ENCODE measurements around the gene PORCN.

Gene PORCN

DNA sequence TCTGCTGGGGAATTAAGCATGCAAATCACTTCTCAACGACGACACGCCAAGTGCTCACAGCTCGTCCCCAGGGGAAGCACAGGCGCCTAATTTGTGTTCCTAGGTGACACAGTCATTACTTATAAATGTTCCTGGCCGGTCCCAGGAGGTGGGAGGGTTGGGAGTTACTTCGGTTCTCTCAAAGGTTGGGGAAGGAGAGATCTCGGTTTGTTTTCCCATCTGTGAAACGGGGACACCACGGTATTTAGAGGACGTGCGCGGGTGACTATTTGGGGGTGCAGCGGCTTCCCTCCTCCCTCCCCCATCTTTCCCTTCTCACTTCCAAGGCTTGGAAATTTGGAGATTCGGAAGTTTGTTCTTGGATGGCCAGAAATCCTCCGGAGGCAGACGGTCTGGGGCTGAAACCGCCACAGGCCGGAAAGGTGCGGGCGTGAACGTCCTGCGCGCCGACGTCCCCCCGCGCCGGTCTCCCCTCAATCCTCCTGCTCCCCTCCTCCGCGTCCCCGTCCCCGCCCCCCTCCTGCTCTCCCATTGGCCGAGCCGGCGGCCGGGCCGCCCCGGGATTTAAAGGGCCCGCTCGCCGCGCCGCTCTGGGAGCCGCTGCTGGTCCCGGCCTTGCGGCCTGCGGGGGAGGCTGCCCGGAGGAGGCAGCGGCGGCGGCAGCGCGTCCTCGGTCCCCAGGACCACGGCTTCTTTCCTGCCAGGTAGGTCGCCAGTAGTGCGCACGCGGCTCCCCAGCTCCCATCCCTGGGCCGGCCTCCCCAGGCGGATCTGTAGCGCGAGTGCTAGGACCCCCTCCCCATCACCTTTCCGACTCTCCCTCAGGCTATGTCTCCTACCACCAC, at the start of gene PORCN:
Gene PORCN, plus strand, starts transcription at position 593 of the 845 bp plus-strand sequence. CDS start 829 bp downstream, outside the sequence.
- DNase-seq = peak; percentile 85

DNA sequence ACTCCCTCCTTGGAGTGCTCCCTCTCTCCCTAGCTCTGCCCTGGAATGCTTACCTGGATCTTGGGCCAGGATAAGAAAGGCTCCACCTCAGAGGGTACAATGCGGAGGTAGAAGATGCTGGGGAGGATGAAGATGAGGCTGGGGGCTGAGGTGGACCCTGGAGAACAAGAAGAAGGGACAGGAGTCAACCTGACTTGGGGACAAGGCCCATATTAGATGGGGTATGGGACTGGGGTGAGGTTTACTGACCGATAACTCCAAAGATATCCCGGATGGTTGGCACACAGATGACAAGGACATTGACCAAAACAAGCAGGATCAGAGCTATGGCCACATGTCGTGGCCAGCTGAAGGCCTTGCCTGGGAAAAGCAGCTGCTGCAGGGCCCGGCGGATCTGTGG, 49.3 kb upstream of the PORCN start:
- DNase-seq = no peak

DNA sequence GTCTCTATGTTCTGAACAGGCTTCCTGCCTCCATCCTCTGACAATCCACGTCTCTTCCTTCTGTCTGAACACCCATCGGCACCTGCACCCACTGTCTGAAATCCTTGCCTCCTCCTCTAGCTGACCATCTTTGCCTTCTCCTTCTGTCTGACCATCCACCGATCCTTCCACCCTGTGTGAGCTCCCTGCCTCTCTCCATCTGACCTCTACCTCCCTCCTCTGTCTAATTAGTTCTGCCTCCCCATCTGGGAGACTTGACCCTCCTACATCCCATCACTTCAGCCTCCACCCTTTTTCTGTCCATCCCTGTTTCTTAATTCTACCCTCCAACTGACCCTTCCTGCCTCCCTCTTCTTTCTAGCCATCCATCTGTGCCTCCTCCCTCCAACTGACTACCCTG, 48.8 kb upstream of the PORCN start:
- no peak for DNase-seq

DNA sequence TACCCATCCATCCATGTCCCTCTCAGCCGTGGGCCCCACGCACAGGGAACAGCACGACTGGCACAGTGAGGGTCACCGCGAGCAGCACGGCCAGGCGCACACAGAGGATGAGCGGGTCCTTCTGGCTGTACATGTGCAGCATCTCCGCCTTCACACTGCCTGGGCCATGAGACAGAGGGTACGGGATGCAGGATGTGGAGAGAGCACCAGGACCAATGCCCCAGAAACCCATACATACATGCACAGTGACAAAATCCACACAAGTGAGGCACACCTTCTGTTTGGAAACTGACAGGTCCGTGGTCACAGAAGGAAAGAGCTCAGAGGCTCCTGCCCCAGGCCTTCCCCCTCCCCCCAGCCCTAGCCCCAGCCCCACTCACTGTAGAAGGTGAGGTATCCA, 48.2 kb upstream of the PORCN start:
- no peak for DNase-seq

DNA sequence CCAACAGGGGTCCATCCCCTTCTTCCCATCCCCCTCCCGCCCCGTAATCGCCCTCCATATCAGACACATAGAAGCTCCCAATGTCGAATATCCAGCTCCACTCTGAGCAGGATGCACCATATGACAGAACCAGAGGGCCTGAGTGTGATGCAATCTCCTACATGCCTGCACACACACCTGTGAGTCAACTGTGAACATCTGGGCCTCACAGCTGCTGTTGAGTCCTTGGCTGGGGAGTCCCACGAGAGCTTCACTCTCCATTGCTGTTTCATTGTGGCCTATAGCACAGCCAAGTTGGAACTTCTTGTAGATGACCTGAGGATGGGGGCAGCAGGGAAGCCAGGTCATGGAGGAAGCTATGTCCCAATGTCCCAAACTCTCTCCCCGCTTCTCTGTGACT, 47.0 kb upstream of the PORCN start:
- no peak for DNase-seq

DNA sequence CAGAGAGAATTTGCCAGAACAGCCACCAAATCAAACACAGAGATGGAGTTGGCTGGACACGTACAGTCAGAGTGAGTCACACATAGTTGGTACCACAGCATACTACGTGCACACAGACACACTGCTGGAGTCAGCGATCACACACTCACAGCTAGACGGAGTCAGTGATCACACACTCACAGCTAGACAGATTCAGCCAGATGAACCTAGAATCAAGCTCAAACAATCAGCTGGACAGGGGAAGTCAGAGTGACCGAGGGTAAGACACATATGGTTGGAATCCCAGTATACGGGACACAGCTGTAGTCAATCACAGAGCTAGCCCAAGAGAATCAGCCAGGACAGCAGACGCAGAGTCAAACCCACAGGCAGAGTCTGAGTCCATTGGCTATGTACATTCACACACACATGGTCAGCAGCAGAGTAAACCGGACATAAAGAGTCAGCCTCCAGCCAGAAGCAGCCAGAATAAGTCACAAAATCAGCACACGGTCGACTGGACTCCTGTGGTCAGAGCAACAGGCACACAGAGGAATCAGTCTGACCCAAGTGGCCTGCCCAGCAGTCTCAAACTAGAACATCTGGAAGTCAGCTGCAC, 43.4 kb upstream of the PORCN start:
- DNase-seq = no peak

DNA sequence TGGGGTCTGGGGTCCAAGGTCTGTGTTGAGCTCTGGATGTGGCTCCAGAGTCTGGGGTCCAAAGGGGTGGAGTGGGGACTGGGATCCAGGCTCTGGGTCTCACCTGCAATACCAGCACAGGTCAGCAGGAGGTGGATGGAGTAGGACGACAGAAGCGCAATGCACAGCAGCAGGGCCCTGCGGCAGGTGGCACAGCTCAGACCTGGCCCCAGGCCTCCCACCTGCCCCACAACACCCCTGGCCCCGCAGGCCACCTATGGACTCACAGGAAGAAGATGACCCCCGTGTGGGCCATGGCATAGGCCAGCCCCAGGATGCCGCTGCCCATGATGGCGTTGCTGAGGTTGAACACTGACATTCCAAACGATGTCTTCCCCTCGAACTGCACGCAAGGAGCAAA, 42.1 kb upstream of the PORCN start:
- no peak for DNase-seq

DNA sequence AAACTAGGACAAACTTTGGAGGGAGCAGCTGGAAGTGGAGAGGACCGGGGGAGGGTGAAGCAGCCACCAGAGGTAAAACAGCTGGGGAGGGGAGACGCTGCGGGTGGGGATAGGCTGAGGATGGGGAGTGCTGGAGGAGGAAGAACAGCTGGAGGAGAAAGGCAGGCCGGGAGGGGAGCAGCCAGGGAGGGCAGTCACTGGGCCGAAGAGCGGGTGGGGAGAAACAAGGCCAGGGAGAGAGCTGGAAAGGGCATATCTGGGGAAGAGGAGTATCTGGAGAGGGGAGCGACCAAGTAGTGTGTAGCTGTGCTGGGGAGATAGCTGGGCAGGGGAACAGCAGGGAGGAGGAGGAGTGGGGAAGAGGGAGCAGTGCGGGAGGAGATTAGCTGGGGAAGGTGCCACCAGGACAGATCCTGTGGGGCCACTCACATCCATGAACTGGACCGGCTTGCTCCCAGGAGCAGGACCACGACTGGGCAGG, 41.5 kb upstream of the PORCN start:
- no peak for DNase-seq

DNA sequence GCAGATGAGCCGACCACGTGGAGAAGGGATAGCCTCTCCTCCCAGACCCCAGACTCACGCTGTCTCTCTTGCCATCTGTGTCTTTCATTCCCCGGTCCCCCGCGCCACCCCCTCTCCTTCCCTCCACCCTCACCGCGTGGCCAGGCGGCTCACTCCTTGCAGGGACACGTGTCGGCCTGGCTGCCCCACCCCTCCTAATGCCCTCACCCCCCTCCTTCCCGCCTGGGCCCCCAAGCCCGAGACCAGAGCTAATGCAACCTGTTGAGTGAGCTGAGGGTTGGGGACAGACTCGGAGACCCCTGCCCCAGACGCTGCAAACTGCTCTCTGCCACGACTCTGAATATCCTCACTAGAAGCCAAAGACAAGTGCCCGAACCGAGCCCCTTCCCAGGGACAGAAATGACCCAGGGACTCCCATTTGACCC, 40.5 kb upstream of the PORCN start:
- DNase-seq = no peak

DNA sequence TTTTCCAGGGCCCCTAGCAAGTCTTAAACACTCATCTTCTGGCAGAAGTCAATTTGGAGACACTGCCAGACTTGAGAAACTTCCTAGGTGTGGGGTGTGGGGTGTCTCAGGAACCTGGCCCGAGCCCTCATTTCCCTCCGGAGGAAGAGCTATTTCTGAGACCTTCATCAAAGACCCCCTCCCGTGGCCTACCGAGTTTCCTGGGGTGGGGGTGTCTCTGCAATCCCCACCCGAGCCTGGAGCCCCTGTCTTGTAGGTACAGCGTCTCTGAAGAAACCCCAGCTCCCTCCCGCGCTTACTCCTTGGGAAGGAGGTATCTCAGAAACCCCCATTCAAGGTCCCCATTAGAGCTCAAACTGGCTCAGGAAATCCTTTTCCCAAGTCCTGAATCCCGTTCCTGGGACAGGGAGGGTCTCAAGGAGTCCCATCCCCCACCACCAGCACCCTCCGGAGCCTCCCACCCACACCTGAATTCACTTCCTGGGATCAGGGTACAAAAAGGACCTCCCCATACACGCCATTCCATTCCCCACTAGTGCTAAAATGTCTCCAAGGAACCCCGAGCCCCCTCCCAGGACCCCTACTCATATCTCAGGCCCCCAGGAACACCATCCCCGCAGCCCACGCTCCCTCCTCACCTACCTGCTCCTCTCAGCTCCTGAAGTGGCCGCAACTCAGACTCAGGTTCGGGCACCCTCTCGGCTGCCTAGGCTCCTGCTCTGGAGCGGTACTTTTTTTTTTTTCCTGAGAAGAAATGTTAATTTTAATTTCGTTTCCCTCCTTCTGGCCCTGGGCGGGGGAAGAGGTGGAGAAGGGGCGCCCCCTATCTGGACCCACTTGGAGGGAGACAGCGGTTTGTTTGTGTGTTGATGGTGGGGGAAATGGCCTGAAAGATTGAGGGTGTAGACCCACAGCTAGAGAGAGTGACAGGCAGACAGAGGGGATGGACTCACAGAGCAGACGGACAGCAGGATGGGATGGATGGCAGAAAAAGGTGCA, 39.8 kb upstream of the PORCN start:
- no peak for DNase-seq

DNA sequence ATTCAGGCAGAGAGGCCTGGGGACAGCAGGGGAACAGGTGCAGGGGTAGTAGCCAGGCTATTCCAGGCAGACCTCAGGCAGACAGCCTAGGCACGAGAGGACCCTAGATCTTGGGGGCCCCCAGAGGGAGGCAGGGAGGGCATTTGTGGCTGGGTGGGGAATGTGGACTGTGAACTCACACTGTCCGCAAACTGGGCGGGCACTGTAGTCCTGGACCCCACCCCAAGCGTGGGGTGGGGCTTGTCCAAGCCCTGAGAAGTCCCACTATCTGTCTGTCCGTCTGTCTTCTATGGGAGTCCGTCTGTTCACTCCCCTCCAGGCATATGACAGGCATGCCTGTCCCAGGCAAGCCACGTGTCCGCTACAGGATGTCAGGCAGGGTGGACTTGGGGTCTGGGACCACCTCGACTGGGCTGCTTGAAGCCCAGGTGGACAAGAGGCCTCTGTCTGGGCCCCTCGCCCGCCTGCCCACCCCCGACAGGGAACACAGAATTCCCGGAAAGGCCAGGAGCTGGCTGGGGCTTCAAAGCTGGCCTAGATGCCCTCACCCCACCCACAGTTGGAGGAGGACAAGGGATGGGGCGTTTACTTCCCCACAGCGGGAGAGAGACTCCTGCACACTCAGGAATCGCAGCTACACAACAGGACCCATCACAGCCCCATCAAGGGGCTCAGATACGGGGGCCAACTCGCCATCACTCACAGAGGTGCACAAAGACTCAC, 38.5 kb upstream of the PORCN start, which contains the start of gene SLC38A5:
Gene SLC38A5, minus strand, starts transcription at position 151 of the 723 bp plus-strand sequence. CDS start 2,336 bp downstream, outside the sequence.
- no peak for DNase-seq

DNA sequence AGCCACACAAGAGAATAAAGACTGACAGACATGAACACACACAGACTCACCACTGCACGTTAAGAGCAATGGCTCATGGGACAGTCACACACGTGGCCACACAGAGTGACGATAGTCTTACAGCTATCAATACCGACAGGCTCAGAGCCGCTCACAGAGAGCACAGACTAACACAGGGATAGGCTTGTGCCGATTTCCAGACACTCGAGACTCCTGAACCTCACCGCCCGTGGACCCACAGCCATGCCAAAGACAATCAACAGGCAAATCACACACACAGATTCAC, 38.0 kb upstream of the PORCN start:
- no peak for DNase-seq

DNA sequence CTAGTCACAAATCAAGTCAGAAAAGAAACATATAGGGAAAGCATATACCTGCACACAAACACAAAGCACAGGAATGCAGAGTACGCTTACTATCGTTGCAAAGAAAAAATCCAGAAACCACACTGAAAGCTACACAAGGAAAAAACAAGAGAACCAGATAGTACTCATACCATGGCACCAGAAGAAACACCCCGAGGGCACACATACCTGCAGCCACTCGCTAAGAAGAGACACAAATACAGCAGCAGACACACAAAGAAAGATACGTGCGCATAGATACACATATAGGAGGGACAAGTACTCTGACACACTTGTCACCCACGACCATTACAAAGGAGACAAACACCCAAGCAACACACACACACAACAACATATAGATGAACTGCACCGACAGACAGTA, 37.3 kb upstream of the PORCN start:
- no peak for DNase-seq

DNA sequence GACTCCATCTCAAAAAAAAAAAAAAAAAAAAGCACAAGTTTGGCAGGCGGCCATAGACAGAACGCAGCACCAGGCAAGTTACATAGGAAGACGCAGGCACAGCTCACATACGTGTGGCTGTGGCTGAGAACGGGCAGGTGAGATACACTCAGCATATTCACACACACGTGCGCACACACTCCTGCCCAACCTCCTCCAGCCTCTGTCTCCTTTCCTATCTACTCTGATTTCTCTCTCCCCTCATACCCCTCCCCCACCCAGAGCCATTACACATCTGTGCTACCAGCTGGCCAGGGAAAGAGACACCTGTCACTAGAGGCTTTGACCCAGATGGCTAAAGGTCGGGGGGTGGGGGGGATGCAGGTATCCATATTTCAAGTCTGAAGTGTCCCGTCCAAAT, 36.6 kb upstream of the PORCN start:
- no peak for DNase-seq

DNA sequence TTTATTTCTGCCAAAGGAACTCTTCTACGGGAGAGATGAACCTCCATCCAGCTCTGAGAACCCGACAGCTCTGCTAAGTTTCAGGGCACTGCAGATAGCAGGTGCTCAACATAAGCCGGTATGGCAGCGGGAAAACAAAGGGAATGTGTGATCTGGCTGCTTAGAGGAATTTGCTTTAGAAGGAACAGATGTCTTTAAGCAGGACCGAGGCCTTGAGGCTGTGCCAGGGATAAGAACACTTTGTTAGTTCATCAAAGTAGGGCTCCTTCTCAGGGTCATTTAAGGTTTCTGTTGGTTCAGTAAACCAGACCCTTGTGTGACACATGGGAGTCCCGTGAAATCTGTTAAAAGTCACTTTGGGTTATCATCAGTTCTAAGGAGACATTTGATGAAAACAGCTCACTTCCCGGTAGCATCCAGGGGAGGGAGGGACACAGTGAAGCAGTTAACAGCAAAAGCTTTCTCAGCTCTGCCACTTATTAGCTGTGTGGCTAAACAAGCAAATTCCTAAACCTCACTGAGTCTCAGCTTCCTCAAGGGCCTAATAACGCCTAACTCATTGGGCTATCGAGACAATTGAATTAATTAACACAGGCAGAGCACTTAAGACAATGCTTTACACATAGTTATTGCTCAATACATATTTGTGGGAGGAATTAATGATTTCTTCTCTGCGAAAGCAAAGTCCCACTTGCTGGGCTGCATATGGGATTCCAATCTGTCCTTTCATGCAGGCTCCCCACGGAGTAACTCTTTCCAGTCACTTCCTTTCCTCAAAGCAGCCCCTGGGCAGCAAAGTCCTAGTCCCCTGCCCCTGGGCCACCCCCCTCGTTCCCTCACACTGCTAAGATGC, 35.7 kb upstream of the PORCN start:
- DNase-seq = no peak

DNA sequence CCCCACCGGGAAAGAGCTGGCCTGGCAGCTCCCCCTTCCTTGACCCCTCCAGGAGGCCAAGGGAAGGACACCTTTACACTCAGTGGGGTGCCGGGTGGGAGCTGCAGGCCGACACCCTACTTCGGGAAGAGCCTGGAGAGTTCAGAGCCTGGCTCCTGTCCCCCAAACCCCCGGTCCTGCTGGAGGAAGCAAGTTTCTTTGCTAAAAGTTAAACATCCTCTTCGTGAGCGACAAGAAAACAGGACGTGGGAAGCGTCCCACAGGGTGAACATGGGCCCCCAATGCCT, 35.1 kb upstream of the PORCN start:
- DNase-seq = no peak

DNA sequence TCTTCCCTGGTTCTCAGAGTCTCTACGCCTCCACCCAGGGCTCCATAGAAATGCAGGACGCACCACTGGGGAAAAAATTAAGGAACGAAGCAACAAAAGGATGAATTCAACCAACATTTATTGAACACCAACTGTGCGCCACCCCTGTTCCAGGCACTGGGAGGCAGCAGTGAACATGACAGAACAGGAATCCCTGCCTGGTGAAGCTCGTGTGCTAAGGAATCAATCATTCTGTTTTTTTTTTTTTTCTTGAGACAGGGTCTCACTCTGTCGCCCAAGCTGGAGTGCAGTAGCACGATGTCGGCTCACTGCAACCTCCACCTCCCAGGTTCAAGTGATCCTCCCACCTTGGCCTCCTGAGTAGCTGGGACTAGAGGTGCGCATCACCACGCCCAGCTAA, 34.7 kb upstream of the PORCN start:
- DNase-seq = no peak

DNA sequence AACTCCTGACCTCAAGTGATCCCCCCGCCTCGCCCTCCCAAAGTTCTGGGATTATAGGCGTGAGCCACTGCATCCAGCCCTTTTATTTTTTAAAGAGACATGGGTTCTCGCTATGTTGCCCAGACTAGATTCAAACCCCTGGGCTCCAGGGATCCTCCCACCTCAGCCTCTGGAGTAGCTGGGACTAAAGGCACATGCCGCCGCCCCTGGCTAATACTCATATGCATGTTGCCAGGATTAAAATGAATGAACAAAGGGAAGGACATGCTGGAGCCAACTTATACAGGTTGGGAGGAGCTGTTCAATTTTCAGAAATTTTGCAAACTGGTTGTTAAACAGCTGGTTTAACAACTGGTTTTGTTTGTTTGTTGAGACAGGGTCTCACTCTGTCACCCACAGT, 34.2 kb upstream of the PORCN start:
- DNase-seq = no peak

DNA sequence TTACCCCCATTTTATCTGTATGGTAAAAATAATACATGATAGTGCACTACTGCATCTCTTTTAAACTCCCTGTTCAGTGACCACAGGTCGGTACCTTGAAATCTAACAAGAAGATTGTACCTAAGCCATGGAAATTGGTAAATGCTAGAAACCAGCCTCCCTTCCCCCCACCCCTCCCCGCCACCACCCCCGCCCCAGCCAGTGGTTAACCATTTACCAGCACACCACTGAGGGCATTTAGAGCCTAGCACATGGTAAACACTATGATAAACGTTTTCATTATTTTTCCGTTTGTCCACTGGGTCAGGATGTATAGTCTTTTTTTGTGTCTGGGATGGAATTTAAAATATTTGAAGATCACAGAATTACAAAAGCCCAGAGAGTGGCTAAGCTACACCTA, 33.5 kb upstream of the PORCN start:
- no peak for DNase-seq

DNA sequence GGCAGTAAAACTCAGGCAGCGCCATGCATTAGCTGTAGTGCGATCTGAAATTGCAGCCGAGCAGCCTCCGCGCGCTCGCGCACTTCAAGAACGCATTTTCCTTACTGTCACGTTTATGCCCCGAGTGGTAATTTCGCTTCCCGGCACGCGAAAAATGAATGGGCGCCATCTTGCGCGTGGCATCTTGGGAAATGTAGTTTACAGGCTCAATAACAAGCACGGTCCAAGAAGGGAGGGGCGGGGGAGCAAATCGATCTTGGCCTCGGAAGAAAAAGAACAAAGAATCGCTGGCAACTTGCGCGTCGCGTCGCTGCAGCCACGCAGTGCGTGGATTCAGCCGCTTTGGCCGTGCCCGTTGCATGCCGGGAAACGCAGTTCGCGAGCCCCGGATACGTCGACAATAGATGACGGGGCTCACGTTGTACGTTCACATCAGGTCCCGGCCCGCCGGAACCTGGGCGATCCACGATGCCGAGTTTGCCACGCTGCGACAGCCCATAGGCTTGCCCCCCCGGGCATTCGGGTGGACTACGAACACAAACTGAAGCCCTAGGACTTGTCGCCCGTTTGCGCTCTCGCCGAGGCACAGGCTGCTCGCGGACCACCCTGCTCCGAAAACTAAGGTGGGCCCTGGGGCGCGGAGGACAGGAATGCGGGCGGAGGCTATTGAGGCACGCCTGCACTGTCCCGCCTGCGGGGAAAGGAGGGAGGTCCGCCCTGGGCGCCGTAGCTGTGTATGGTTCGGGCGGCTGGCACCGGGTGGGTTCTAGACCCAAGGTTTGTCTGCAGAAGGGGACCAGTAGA, 32.8 kb upstream of the PORCN start, which contains the start of gene FTSJ1:
Gene FTSJ1, plus strand, starts transcription at position 426 of the 804 bp plus-strand sequence. CDS start 1,849 bp downstream, outside the sequence.
- DNase-seq = peak; percentile 87

DNA sequence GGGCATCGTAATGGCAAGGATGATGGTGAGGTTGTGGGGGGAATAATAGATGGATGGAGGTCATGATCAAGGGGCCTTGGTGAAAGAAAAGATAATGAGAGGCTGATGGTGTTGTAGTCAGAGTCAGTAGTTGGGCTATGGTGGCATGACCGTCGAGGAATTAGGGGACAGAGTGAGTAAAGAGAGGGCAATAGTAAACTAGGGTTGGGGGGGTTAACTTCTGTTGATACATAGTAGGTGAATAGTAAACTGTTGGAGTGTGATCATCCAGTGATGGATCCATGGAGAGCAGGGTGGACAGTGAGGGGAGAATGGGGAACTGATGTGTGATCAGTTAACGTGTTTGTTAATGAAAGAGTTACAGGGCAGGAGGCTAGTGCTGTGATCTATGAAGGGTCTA, 31.9 kb upstream of the PORCN start:
- DNase-seq = no peak
